K562 (cell line): Measurements from ENCODE around the gene MAD1L1. TPM values are rescaled to one million over a fixed set of nuclear protein-coding genes. Genes with fewer than 3 reads are reported as not detected.

ENCODE experiments used
- ATAC-seq: fragments of 200-7000 bp; cut with Tn5 transposase; 3 replicates; pipeline ENCODE4 v1.9.1; 2020; ENCODE audit warnings: moderate library complexity
- BruUV-seq: library from RNA; stranded (reverse); fragments of 400-500 nt; replicated peaks from 2 replicates; lab custom pipeline; 2021; lab: Mats Ljungman, UMichigan
- CTCF ChIA-PET: fragments of 300-600 bp; formaldehyde crosslinking; extraction: SDS; loops from one replicate; lab custom pipeline; 2021; ENCODE audit warnings: low intra/inter-chr PET ratio; lab: Yijun Ruan, JAX
- POLR2A ChIA-PET: fragments of 300-600, 350-650 bp; sonication (Branson Sonifier 250); formaldehyde crosslinking; extraction: SDS; loops from one replicate; lab custom pipeline; 2021; ENCODE audit warnings: antibody characterized with exemption, inconsistent platforms; lab: Yijun Ruan, JAX
- DNase-seq, 4 experiments: peaks; one replicate each; pipeline versions ENCODE4 v3.0.0 to v3.0.0-alpha.2; 2011 to 2018; ENCODE audit warnings: low spot score in 3 of 4, mixed read lengths in 3 of 4; ENCODE audit errors: extremely low read depth in 1 of 4
- FAIRE-seq: peaks from 2 replicates; lab custom pipeline; 2011; peaks lifted over from hg19 to GRCh38; lab: Jason Lieb, UNC
- H2AFZ ChIP-seq: 2 replicates; pipeline ENCODE4 v1.6.0; 2011; ENCODE audit warnings: low read depth, low read length, control low read depth, inconsistent platforms
- H3K27ac ChIP-seq: fragments of 200-600 bp; 3 replicates; pipeline ENCODE4 v1.8.0; 2011; ENCODE audit warnings: low read depth, mild to moderate bottlenecking, control low read depth, inconsistent platforms, low read length, moderate library complexity, mixed read lengths; ENCODE audit errors: extremely low read depth
- H3K27me3 ChIP-seq, 2 experiments: fragments of 300-600 bp in 1 of 2; 2 replicates in 1 of 2; 3 replicates in 1 of 2; pipeline versions ENCODE4 v1.6.0 to v1.8.0; 2011; ENCODE audit warnings: inconsistent platforms in 2 of 2, low read length in 2 of 2, mild to moderate bottlenecking in 1 of 2, mixed read lengths in 1 of 2, moderate library complexity in 1 of 2; ENCODE audit not compliant: control insufficient read depth in 2 of 2, insufficient read depth in 2 of 2
- H3K36me3 ChIP-seq: fragments of 300-600 bp; 3 replicates; pipeline ENCODE4 v1.8.0; 2011; ENCODE audit warnings: mild to moderate bottlenecking, low read length, inconsistent platforms; ENCODE audit not compliant: control insufficient read depth, insufficient read depth
- H3K4me1 ChIP-seq, 2 experiments: fragments of 200-600 bp in 1 of 2; replicated peaks in 1 of 2; 2 replicates in 1 of 2; 3 replicates in 1 of 2; pipeline versions ENCODE4 v1.5.1 to v1.8.0; 2011; ENCODE audit warnings: inconsistent platforms in 2 of 2, low read length in 2 of 2, mild to moderate bottlenecking in 1 of 2, mixed read lengths in 1 of 2, moderate library complexity in 1 of 2; ENCODE audit not compliant: control insufficient read depth in 2 of 2, insufficient read depth in 2 of 2
- H3K4me2 ChIP-seq: 2 replicates; pipeline ENCODE4 v1.6.1; 2011; ENCODE audit warnings: low read length, control low read depth, inconsistent platforms, mixed read lengths; ENCODE audit not compliant: insufficient read depth
- H3K4me3 ChIP-seq: fragments of 200-600 bp; sonication (generic), shearing (Covaris generic); 2 replicates; pipeline ENCODE4 v1.5.1; 2016; ENCODE audit warnings: control low read depth, inconsistent platforms
- H3K79me2 ChIP-seq: fragments of 200-600 bp; 3 replicates; pipeline ENCODE4 v1.8.0; 2011; ENCODE audit warnings: low read length, inconsistent platforms; ENCODE audit not compliant: control insufficient read depth, insufficient read depth
- H3K9ac ChIP-seq, 2 experiments: 2 replicates each; pipeline versions ENCODE4 v1.6.0 to v1.6.1; 2011; ENCODE audit warnings: low read depth in 2 of 2, low read length in 2 of 2, control low read depth in 1 of 2, inconsistent platforms in 1 of 2, mild to moderate bottlenecking in 1 of 2, mixed read lengths in 1 of 2; ENCODE audit not compliant: insufficient read depth in 1 of 2
- H3K9me1 ChIP-seq: one replicate; pipeline ENCODE4 v1.6.0; 2011; ENCODE audit warnings: inconsistent platforms, mild to moderate bottlenecking, low read length, moderate library complexity; ENCODE audit not compliant: control insufficient read depth, insufficient read depth
- H3K9me3 ChIP-seq: replicated peaks from 2 replicates; pipeline ENCODE4 v1.5.1; 2011; ENCODE audit warnings: low read depth, low read length, inconsistent platforms; ENCODE audit not compliant: control insufficient read depth, insufficient read depth
- H4K20me1 ChIP-seq: replicated peaks from 2 replicates; pipeline ENCODE4 v1.6.1; 2011; ENCODE audit warnings: low read length, inconsistent platforms, mixed read lengths; ENCODE audit not compliant: control insufficient read depth, insufficient read depth
- E2F1 ChIP-seq: sonication (generic); formaldehyde crosslinking; IDR thresholded peaks from 2 replicates; pipeline ENCODE4 v1.8.1; 2023; ENCODE audit warnings: mild to moderate bottlenecking, missing genetic modification reagents, moderate library complexity
- FUS ChIP-seq: fragments of 200-400 bp; formaldehyde crosslinking; optimal IDR thresholded peaks from 2 replicates; pipeline ENCODE3; 2017; ENCODE audit warnings: low read depth, low read length
- ILF3 ChIP-seq: fragments of 450-650 bp; IDR thresholded peaks from 2 replicates; pipeline ENCODE4 v1.6.1; 2018; ENCODE audit warnings: antibody characterized with exemption, mild to moderate bottlenecking, moderate library complexity, borderline replicate concordance
- KHSRP ChIP-seq: fragments of 450-650 bp; IDR thresholded peaks from 2 replicates; pipeline ENCODE4 v1.6.1; 2017
- KLF1 ChIP-seq: fragments of 450-650 bp; IDR thresholded peaks from 2 replicates; pipeline ENCODE4 v1.6.1; 2016; ENCODE audit warnings: missing genetic modification characterization, missing compliant biosample characterization
- MAFF ChIP-seq: IDR thresholded peaks from 2 replicates; pipeline ENCODE4 v1.6.1; 2012; ENCODE audit warnings: low read length, improper control_type of control experiment
- SREBF1 ChIP-seq: fragments of 150-350 bp; IDR thresholded peaks from 2 replicates; pipeline ENCODE4 v1.6.1; 2014; ENCODE audit warnings: antibody characterized with exemption, low read depth, low read length, borderline replicate concordance
- TOE1 ChIP-seq, 2 experiments: fragments of 450-650 bp in 1 of 2; sonication (generic) in 1 of 2; formaldehyde crosslinking in 1 of 2; IDR thresholded peaks; 2 replicates each; pipeline versions ENCODE4 v1.7.1 to v1.8.0; 2016 to 2022; ENCODE audit warnings: borderline replicate concordance in 2 of 2, mild to moderate bottlenecking in 2 of 2, antibody characterized with exemption in 1 of 2, inconsistent platforms in 1 of 2, low read depth in 1 of 2, missing genetic modification reagents in 1 of 2, moderate library complexity in 1 of 2
- TRIM28 ChIP-seq: fragments of 450-650 bp; IDR thresholded peaks from 2 replicates; pipeline ENCODE4 v1.6.1; 2017
- WGBS: fragments of 100-300 bp; shearing (Covaris generic); methylation state at CpG from one replicate; pipeline ENCODE4 v1.1.6; 2016; ENCODE audit warnings: low coverage, mixed read lengths; ENCODE audit not compliant: insufficient coverage; ENCODE audit errors: missing lambda C conversion rate; 5-methylcytosine and 5-hydroxymethylcytosine counted together
- in situ Hi-C: fragments of 300-500 bp; cut with MboI; formaldehyde crosslinking; loops from 4 replicates; pipeline ENCODE4 v1.15.0; 2018; ENCODE audit warnings: inconsistent platforms, mixed read lengths
- intact Hi-C: fragments of 100-400 bp; cut with micrococcal nuclease; formaldehyde crosslinking; loops from 2 replicates; pipeline ENCODE4 v1.14.2; 2022
- polyA plus RNA-seq, 8 experiments: library from polyadenylated mRNA; depleted of rRNA in 4 of 8; stranded (reverse) in 5 of 8; unstranded in 3 of 8; fragments of >200 nt; fragmentation: Nextera tagmentation in 2 of 8; fragmentation: Illumina TruSeq in 1 of 8; extraction: Ambion mirVana in 2 of 8; extraction: Trizol in 1 of 8; gene quantifications; 2 replicates each; pipeline versions ENCODE4 v1.2.1 to v1.2.3, GENCODE V29; 2011 to 2014; ENCODE audit warnings: inconsistent platforms in 1 of 8, missing spikeins in 1 of 8
- total RNA-seq, 7 experiments: library from RNA; depleted of rRNA in 6 of 7; stranded (reverse); fragments of >200 nt in 6 of 7; fragmentation: Illumina TruSeq in 2 of 7; extraction: Trizol in 2 of 7; gene quantifications; 2 replicates each; pipeline versions ENCODE4 v1.2.1 to v1.2.3, GENCODE V29; 2011 to 2021; ENCODE audit warnings: low replicate concordance in 1 of 7
- TF ChIP-seq, protein P1 (sequence below): fragments of 250-450 bp; sonication (Bioruptor Pico); IDR thresholded peaks from 2 replicates; pipeline ENCODE4 v1.4.0; 2020
- TF ChIP-seq, protein P2 (sequence below): fragments of 250-450 bp; sonication (Bioruptor Pico); IDR thresholded peaks from 2 replicates; pipeline ENCODE4 v1.5.0; 2021

MAD1L1 gene
- total and polyA plus RNA-seq, 9 of the 15 experiments (the other 6 are each of a cell fraction or from before 2014, with no cell fraction given), result 1.7 to 89.7 (median 18.0) TPM

DNA sequence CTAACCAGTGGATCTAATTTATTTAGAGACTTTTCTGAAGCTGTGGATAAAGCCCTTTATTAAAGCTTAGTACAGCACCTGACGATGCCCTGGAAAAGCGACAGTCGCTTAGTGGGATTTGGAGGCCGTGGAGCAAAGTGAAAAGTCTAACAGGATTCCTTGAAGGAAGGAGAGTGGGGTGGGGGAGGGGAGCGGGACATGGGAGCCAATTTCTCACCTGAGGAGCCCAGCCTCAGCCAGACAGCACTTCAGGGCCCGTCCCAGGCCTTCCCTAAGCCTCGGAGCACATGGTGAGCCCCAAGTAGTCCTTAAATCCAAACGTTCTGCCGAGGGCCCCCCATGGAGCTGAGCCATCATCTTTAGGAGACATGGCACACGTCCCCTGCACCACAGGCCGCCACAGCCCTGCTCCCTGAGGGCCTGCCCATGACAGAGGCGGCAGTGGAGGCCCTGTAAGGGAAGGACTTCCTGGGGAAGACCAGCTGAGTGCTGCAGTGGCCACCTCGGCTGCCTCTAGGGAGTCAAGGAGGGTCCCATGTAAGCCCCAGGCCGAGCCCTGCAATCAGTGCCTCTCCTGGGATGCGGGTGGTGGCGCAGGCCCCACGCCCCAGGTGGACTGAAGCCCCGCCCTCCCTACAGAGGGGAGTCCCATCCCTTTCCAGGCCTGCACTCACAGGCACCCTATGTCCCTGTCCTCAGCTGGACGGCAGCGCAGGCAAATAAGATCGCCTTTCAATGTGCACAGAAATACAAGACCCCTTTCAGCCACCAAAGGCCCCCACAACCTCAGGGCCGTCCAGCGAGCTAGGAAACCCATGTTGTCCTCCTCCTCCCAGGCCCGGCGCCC is 187.0 kb downstream of the MAD1L1 start (continued):
- TF ChIP-seq, protein P1, sequence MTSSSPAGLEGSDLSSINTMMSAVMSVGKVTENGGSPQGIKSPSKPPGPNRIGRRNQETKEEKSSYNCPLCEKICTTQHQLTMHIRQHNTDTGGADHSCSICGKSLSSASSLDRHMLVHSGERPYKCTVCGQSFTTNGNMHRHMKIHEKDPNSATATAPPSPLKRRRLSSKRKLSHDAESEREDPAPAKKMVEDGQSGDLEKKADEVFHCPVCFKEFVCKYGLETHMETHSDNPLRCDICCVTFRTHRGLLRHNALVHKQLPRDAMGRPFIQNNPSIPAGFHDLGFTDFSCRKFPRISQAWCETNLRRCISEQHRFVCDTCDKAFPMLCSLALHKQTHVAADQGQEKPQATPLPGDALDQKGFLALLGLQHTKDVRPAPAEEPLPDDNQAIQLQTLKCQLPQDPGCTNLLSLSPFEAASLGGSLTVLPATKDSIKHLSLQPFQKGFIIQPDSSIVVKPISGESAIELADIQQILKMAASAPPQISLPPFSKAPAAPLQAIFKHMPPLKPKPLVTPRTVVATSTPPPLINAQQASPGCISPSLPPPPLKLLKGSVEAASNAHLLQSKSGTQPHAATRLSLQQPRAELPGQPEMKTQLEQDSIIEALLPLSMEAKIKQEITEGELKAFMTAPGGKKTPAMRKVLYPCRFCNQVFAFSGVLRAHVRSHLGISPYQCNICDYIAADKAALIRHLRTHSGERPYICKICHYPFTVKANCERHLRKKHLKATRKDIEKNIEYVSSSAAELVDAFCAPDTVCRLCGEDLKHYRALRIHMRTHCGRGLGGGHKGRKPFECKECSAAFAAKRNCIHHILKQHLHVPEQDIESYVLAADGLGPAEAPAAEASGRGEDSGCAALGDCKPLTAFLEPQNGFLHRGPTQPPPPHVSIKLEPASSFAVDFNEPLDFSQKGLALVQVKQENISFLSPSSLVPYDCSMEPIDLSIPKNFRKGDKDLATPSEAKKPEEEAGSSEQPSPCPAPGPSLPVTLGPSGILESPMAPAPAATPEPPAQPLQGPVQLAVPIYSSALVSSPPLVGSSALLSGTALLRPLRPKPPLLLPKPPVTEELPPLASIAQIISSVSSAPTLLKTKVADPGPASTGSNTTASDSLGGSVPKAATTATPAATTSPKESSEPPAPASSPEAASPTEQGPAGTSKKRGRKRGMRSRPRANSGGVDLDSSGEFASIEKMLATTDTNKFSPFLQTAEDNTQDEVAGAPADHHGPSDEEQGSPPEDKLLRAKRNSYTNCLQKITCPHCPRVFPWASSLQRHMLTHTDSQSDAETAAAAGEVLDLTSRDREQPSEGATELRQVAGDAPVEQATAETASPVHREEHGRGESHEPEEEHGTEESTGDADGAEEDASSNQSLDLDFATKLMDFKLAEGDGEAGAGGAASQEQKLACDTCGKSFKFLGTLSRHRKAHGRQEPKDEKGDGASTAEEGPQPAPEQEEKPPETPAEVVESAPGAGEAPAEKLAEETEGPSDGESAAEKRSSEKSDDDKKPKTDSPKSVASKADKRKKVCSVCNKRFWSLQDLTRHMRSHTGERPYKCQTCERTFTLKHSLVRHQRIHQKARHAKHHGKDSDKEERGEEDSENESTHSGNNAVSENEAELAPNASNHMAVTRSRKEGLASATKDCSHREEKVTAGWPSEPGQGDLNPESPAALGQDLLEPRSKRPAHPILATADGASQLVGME, result no peak

- no TSS peak for BruUV-seq
- ATAC-seq, result no peak
- TF ChIP-seq TOE1 (IDR thresholded peaks at IDR 0.05; ENCODE audit: borderline replicate concordance) (no peak), TOE1 (CRISPR knock-in tag; IDR thresholded peaks at IDR 0.05; ENCODE audit: borderline replicate concordance, low read depth) (no peak), FUS (no peak), MAFF (no peak), TRIM28 (no peak), SREBF1 (no peak), KLF1 (tag) (no peak), E2F1 (CRISPR knock-in tag) (no peak), ILF3 (no peak), KHSRP (no peak)
- TF ChIP-seq, protein P2, sequence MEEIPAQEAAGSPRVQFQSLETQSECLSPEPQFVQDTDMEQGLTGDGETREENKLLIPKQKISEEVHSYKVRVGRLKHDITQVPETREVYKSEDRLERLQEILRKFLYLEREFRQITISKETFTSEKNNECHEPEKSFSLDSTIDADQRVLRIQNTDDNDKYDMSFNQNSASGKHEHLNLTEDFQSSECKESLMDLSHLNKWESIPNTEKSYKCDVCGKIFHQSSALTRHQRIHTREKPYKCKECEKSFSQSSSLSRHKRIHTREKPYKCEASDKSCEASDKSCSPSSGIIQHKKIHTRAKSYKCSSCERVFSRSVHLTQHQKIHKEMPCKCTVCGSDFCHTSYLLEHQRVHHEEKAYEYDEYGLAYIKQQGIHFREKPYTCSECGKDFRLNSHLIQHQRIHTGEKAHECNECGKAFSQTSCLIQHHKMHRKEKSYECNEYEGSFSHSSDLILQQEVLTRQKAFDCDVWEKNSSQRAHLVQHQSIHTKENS (CRISPR knock-in tag), result no peak
Observed at GRCh38 chr7:2044883-2045471, 187.8 kb downstream of the MAD1L1 start.

More at GRCh38 chr7:2044883-2045471, 187.8 kb downstream of the MAD1L1 start:
- 88% methylated on average over 17 of the region's 21 CpGs for WGBS
- Histone ChIP-seq H3K79me2 (no peaks in the 10 kb centered on the region), H3K27me3 (no peaks in the 10 kb centered on the region; a peak in 1 of 5 replicates), H3K4me1 (peaks cover 0 to 19% of the 10 kb centered on the region in 2 experiments; a peak in 2 of 5 replicates), H3K36me3 (peaks cover 17% of the 10 kb centered on the region; the same call in 2 of the 3 replicates), H3K4me2 (no peak overlapping the region), H3K9me1 (no peaks in the 10 kb centered on the region), H3K9ac (no peak overlapping the region), H3K4me3 (no peak overlapping the region), H3K27ac (no peak overlapping the region), H3K9me3 (no peaks in the 10 kb centered on the region; the same call in 1 of the 2 replicates), H4K20me1 (no peaks in the 10 kb centered on the region), H2AFZ (no peak overlapping the region)
- CTCF ChIA-PET, result no interaction called here
- intact Hi-C loops (no loop called here), in situ Hi-C loops (no loop called here)
- DNase-seq, result no peak
- POLR2A ChIA-PET, result no interaction called here
- no peak for FAIRE-seq
